ENCODE data around the gene CD151.

The CD151 gene

DNA sequence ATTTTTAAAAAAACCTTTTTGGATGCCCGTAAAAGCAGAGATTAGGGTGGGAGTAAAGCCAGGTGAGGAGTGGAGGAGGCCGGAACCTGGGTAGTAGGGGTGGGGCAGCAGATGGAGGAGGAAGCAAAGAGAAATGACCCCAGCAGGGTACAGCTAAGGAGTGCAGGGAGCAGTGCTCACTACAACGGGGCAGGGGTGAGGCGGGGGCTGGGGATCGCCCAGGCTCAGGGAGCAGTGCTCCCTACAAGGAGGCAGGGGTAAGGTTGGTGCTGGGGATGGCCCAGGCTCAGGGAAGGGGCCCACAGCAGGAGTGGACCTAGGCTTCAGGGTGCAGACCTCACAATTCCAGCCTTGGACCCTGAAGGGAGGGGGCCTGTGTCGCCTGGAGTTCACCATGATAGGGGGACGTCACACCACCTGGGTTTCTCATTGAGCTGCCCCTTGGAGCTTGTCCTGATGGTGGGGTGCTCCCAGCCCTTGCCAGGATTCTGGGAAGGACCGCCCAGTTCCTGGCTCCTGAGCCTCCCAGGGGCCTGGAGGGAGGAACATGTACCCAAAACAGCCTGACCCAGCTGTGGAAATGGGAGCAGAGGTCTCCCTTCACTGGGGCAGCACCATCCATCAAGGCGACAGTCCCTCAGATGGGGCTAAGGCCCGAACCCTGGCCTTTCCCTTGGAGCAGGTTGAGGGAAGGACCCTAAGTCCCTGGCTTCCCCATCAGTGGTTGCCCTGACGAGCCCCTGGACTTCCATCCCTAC lies 16.9 kb upstream of the CD151 start:
- no peak for DNase-seq (ENCODE audit: low read depth, low spot score)

DNA sequence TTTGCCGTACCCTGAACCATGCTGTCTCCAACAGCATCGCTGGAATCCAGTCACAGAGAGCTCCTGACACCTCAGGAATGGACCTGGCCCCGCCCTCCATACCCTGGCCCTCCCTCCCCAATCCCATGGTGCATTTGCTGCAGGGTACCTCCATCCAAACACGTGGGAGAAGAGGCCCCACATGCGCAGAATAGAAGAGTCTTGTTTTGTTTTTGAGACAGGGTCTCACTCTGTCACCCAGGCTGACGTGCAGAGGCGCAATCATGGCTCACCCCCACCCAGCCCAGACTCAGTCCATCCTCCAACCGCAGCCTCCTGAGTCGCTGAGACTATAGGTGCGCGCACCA lies 16.3 kb upstream of the CD151 start:
- DNase-seq (ENCODE audit: low read depth, low spot score), result no peak

- DNase-seq (ENCODE audit: low read depth, low spot score), result no peak
These were observed 14.2 kb upstream of the CD151 start, which contains the start of gene PNPLA2 for GRCh38 chr11:818396-819128. TSS of gene PNPLA2 (plus strand) at chr11:818914. CDS start at chr11:819719, 805 bp downstream.

DNA sequence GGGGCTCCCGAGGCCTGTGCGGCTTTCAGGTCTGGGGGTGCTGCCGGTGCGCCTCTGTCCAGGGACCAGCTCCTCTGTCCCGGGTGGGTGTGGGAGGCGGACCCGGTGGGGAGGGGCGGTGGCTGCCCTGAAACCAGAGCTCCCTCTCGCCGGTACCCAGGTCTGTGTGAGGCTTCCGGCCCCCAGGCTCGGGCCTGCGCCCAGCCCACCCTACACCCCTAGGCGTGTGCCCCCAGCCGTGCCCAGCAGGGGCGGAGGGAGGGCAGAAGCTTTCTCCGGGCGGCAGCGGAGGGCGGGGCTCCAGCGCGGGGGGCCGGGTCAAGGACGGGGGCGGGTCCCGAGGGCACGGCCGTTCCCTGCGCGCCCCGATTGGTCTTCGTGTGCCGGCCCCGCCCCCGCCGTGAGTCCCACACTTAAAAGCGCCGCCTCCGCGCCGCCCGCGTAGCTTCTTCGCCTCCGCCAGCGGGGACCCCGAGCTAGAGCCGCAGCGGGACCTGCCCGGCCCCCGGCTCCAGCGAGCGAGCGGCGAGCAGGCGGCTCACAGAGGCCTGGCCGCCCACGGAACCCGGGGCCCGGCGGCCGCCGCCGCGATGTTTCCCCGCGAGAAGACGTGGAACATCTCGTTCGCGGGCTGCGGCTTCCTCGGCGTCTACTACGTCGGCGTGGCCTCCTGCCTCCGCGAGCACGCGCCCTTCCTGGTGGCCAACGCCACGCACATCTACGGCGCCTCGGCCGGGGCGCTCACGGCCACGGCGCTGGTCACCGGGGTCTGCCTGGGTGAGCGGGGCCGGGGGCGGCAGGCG lies 13.4 kb upstream of the CD151 start:
- no peak for DNase-seq (ENCODE audit: low read depth, low spot score)

DNA sequence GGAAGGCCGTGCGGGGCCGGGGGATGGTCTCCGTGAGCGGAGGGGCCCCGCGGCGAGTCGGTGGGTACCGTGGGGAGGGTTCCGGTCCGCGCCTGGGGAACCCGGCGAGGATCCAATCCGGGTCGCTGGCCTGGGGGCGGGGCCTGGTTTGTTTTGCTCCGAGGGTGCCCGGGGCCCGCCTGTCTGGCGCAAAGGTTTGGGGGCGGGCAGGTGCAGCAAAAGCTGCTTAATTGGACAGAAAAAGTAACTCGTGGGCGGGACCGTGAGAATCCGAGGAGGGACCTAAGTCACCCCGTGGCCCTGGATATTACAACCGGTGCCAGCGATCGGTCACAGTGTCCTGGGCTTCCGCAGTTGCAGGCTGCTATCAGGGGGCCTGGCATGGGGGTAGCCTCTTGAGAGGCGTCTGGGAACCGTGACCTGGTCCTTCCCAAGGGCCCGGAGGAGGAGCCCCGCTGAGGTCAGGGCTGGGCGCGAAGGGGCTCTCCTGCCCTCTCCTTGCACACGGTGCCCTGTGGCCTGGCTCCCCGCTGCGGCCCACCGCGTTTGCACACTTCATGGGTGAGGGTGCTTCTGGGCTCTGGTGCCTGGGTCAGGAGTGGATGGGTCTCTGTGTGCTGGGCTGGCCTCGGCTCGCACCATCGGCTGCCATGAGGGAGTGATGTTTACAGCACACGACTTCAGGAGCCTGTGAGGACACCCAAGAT lies 12.7 kb upstream of the CD151 start:
- DNase-seq (ENCODE audit: low read depth, low spot score), result no peak

DNA sequence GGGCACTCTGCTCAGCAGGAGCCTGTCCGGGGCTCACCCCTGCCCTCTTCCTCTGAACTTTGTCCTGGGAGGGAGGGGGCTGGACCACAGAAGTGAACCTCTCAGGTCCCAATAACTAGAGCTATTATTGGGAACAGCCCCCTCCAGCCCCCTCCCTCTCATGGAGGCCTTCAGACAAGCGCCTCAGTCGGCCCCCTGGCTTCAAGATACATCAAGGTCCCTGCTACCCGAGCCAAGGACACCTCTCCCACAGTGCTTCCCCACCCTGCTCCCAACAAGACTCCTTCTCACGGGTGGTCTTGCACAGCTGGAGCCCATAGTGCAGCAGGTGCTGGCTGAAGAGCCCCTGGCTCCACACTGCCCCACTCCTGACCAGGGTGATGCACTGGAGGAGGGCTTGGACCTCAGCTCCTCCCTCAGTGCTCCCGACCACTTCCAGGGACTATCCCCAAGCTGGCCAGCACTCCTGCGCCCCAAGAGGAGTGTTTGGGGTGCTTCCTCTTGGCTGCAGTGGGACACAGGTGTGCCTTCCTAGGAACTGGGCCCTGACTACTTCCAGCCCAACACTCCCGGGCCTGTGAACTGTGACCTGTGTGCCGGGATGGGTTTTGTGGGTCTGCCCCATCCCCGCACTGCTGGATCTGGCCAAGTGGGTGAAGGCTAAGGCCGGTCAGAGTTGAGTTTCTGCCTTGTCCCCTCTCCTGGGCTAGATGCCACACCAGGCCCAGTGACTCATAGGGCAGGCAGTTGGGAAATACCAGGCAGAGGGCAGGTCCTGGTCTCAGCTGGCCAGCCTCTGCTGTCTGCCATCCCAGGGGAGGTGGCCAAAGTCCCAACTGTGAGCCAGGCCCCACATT lies 11.9 kb upstream of the CD151 start:
- no peak for DNase-seq (ENCODE audit: low read depth, low spot score)

DNA sequence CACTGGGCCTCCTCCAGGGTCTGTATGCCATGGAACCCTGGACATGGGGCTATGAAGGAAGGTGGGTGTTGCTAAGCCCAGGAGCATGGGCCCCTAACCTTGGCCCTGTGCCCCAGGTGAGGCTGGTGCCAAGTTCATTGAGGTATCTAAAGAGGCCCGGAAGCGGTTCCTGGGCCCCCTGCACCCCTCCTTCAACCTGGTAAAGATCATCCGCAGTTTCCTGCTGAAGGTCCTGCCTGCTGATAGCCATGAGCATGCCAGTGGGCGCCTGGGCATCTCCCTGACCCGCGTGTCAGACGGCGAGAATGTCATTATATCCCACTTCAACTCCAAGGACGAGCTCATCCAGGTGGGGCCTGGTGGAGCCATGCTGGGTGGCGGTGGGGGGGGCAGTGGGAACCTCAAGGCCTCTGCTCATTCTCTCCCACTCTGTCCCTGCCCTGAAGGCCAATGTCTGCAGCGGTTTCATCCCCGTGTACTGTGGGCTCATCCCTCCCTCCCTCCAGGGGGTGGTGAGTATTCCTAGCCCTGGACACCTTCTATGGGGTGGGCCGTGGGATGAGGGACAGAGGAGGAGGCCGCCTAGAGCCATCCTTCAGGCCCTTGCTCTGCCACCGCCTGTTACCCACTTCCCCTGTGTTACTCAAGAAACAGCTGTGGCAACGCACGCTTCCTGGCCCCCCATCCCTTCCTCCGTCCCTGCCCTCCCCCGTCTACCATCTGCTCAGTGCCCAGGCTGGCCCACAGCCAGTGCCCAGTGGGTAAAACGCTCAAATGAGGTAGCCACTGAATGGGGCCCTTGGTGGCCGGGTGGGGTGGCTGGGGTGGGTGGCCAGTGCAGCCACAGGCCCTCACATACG lies 11.0 kb upstream of the CD151 start:
- no peak for DNase-seq (ENCODE audit: low read depth, low spot score)

GRCh38 chr11:823441-824291 lies 9.1 kb upstream of the CD151 start:
- no peak for DNase-seq (ENCODE audit: low read depth, low spot score)

- DNase-seq (ENCODE audit: low read depth, low spot score), result no peak
These were observed 8.4 kb upstream of the CD151 start for GRCh38 chr11:824292-824880.

GRCh38 chr11:824942-825341 lies 7.8 kb upstream of the CD151 start:
- DNase-seq (ENCODE audit: low read depth, low spot score), result no peak

- DNase-seq (ENCODE audit: low read depth, low spot score), result no peak
These were observed 7.2 kb upstream of the CD151 start for GRCh38 chr11:825366-826226.

DNA sequence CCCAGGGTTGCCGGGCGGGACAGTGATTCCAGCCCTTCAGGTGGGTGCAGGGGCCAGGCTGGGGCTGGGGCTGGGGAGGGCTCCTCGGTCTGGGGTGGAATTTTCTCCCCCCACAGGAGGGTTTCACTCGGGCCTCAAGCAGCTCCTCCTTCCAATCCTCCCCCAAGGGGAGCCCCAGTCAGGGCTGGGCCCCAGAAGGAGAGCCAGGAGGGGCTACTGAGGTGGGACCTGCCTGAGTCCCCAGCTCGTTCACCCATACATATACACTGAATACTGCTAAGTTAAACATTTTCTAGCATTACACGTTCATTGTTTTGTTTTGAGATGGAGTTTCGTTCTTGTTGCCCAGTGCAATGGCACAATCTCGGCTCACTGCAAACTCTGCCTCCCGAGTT lies 6.5 kb upstream of the CD151 start:
- DNase-seq (ENCODE audit: low read depth, low spot score), result no peak

DNA sequence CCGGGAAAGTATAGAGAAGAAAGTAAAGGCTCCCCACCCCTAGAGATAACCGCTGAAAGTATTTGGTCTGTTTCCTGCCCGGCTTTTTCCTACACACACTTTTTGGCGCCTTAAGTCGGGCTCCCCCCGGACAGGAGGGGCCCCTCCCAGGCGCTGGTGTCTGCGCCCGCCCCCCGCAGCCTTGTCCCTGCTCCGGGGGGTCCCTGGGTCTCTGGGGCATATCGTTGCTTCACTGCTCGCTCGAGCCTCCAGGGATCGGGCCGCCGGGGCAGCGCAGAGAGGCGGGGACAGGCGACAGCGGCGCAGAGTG lies 6.0 kb upstream of the CD151 start:
- no peak for DNase-seq (ENCODE audit: low read depth, low spot score)

- DNase-seq (ENCODE audit: low read depth, low spot score), result no peak
These were observed 5.4 kb upstream of the CD151 start for GRCh38 chr11:827146-827896.

- no peak for DNase-seq (ENCODE audit: low read depth, low spot score)
These were observed 4.9 kb upstream of the CD151 start, which contains the start of gene CRACR2B for GRCh38 chr11:827897-828192. TSS of gene CRACR2B (plus strand) at chr11:827919. CDS start at chr11:828608, 689 bp downstream.

- no peak for DNase-seq (ENCODE audit: low read depth, low spot score)
These were observed 4.1 kb upstream of the CD151 start for GRCh38 chr11:828506-829175.
